Measurements from ENCODE around the gene ANKRD12.

DNA sequence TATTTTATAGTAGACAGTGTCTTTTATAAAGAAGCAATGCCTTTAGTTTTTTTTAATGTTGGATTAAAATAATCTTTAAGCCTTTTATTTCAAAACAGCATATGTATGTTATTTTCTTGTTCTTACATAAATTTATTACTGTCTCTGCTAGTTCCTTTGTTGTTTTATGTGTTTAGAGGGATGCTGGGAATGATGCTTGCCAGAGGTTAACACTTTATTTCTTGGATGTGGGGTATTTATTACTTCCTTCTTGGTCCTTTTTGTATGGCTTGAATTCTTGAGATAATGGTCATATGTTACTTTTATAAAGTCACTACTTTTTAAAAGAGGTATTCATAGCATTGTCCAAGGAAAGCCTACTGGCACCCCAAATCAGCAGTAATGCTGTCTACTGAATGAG is 63.1 kb downstream of the ANKRD12 start:
- TF ChIP-seq, protein P1, sequence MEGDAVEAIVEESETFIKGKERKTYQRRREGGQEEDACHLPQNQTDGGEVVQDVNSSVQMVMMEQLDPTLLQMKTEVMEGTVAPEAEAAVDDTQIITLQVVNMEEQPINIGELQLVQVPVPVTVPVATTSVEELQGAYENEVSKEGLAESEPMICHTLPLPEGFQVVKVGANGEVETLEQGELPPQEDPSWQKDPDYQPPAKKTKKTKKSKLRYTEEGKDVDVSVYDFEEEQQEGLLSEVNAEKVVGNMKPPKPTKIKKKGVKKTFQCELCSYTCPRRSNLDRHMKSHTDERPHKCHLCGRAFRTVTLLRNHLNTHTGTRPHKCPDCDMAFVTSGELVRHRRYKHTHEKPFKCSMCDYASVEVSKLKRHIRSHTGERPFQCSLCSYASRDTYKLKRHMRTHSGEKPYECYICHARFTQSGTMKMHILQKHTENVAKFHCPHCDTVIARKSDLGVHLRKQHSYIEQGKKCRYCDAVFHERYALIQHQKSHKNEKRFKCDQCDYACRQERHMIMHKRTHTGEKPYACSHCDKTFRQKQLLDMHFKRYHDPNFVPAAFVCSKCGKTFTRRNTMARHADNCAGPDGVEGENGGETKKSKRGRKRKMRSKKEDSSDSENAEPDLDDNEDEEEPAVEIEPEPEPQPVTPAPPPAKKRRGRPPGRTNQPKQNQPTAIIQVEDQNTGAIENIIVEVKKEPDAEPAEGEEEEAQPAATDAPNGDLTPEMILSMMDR (IDR thresholded peaks at IDR 0.05): no peak
- TF ChIP-seq POLR2A (IDR thresholded peaks at IDR 0.05): no peak

Measured in esophagus squamous epithelium (tissue), 4 donors.